SK-N-SH treated with all-trans-retinoic acid at 6 μM for 48 hours (cell line): Measurements from ENCODE around the gene ARHGAP15.

Experiments
- ATAC-seq: fragments of 200-7000 bp; cut with Tn5 transposase; 3 replicates; pipeline ENCODE4 v1.9.1; 2020; ENCODE audit warnings: mild to moderate bottlenecking, moderate library complexity
- ARNTL ChIP-seq: fragments of 450-650 bp; formaldehyde crosslinking; IDR thresholded peaks from 2 replicates; pipeline ENCODE4 v1.5.0; 2020; ENCODE audit warnings: low read depth, mild to moderate bottlenecking, moderate library complexity, borderline replicate concordance
- BACH2 ChIP-seq: fragments of 250-450 bp; sonication (Bioruptor Pico); IDR thresholded peaks from 2 replicates; pipeline ENCODE4 v1.9.0; 2021; ENCODE audit warnings: mild to moderate bottlenecking, borderline replicate concordance
- CSRNP3 ChIP-seq: fragments of 250-450 bp; sonication (Bioruptor Pico); IDR thresholded peaks from 2 replicates; pipeline ENCODE4 v1.5.1; 2021; ENCODE audit warnings: mild to moderate bottlenecking, moderate library complexity
- ISL1 ChIP-seq: fragments of 250-450 bp; sonication (Bioruptor Pico); IDR thresholded peaks from 2 replicates; pipeline ENCODE4 v2.1.2; 2022; ENCODE audit warnings: mild to moderate bottlenecking, moderate library complexity
- OSR1 ChIP-seq: fragments of 250-450 bp; sonication (Bioruptor Pico); IDR thresholded peaks from 2 replicates; pipeline ENCODE4 v1.8.0; 2022; ENCODE audit warnings: moderate library complexity, mild to moderate bottlenecking, inconsistent platforms
- POU6F1 ChIP-seq: fragments of 250-450 bp; sonication (Bioruptor Pico); IDR thresholded peaks from 2 replicates; pipeline ENCODE4 v1.8.0; 2021; ENCODE audit warnings: low read depth, mild to moderate bottlenecking, moderate library complexity, borderline replicate concordance
- PPARA ChIP-seq: fragments of 250-450 bp; sonication (Bioruptor Pico); IDR thresholded peaks from 2 replicates; pipeline ENCODE4 v1.5.0; 2020; ENCODE audit warnings: mild to moderate bottlenecking, borderline replicate concordance
- SNAI2 ChIP-seq: fragments of 250-450 bp; sonication (Bioruptor Pico); IDR thresholded peaks from 2 replicates; pipeline ENCODE4 v1.5.0; 2020; ENCODE audit warnings: mild to moderate bottlenecking, moderate library complexity
- TCF4 ChIP-seq: fragments of 250-450 bp; sonication (Bioruptor Pico); IDR thresholded peaks from 2 replicates; pipeline ENCODE4 v1.8.0; 2021; ENCODE audit warnings: mild to moderate bottlenecking, moderate library complexity, borderline replicate concordance
- TSHZ2 ChIP-seq: fragments of 250-450 bp; sonication (Bioruptor Pico); IDR thresholded peaks from 2 replicates; pipeline ENCODE4 v1.5.0; 2020; ENCODE audit warnings: mild to moderate bottlenecking, moderate library complexity
- ZC3H10 ChIP-seq: fragments of 250-450 bp; sonication (Bioruptor Pico); IDR thresholded peaks from 2 replicates; pipeline ENCODE4 v1.5.1; 2021; ENCODE audit warnings: mild to moderate bottlenecking, moderate library complexity
- ZFP3 ChIP-seq: fragments of 250-450 bp; sonication (Bioruptor Pico); IDR thresholded peaks from 2 replicates; pipeline ENCODE4 v1.5.0; 2020; ENCODE audit warnings: mild to moderate bottlenecking, moderate library complexity
- ZFP30 ChIP-seq: fragments of 450-650 bp; formaldehyde crosslinking; IDR thresholded peaks from 2 replicates; pipeline ENCODE4 v1.5.0; 2022; ENCODE audit warnings: mild to moderate bottlenecking, moderate library complexity
- ZNF70 ChIP-seq: fragments of 450-650 bp; formaldehyde crosslinking; IDR thresholded peaks from 2 replicates; pipeline ENCODE4 v1.5.0; 2020; ENCODE audit warnings: mild to moderate bottlenecking, moderate library complexity
- ZNF8 ChIP-seq: fragments of 450-650 bp; formaldehyde crosslinking; IDR thresholded peaks from 2 replicates; pipeline ENCODE4 v1.5.0; 2020; ENCODE audit warnings: mild to moderate bottlenecking, moderate library complexity
- TF ChIP-seq, protein P1 (sequence below): fragments of 250-450 bp; sonication (Bioruptor Pico); IDR thresholded peaks from 2 replicates; pipeline ENCODE4 v1.5.1; 2020; ENCODE audit warnings: low read depth, mild to moderate bottlenecking, moderate library complexity
- TF ChIP-seq, protein P2 (sequence below): fragments of 250-450 bp; sonication (Bioruptor Pico); IDR thresholded peaks from 2 replicates; pipeline ENCODE4 v1.8.0; 2020; ENCODE audit warnings: mild to moderate bottlenecking, moderate library complexity, borderline replicate concordance

ARHGAP15 gene

DNA sequence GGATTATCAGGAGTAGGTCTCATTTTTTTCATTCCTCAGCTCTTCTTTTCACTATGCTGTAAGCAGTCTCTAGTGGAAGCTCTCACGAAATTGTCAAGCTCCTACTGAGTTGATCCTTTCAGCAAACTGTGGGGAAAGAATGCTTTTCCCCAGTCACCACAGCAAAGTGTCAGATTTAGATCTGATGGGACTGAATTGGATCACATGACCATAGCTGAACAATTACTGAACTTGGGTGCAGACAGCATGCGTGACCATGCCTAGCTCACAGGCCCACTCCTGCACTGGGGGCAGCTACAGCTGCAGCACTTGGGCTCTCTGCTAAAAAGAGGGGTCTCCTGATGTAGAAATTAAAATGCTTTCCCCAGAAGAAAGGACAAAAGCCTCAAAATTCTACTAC is 3.1 kb downstream of the ARHGAP15 start:
- TF ChIP-seq POU6F1: no peak
- no peak for TF ChIP-seq ARNTL (CRISPR knock-in tag)
- TF ChIP-seq PPARA (CRISPR knock-in tag): no peak
- no peak for TF ChIP-seq SNAI2 (CRISPR knock-in tag)
- no peak for TF ChIP-seq ZNF8 (CRISPR knock-in tag)
- no peak for TF ChIP-seq ZC3H10
- TF ChIP-seq ISL1 (CRISPR knock-in tag): no peak
- no peak for TF ChIP-seq TSHZ2 (CRISPR knock-in tag)
- TF ChIP-seq ZFP3 (CRISPR knock-in tag): no peak
- no peak for TF ChIP-seq CSRNP3 (CRISPR knock-in tag)
- TF ChIP-seq ZFP30 (CRISPR knock-in tag): no peak
- no peak for TF ChIP-seq OSR1 (CRISPR knock-in tag)
- no peak for ATAC-seq

GRCh38 chr2:143133783-143134182 is 4.6 kb downstream of the ARHGAP15 start:
- TF ChIP-seq, protein P1, sequence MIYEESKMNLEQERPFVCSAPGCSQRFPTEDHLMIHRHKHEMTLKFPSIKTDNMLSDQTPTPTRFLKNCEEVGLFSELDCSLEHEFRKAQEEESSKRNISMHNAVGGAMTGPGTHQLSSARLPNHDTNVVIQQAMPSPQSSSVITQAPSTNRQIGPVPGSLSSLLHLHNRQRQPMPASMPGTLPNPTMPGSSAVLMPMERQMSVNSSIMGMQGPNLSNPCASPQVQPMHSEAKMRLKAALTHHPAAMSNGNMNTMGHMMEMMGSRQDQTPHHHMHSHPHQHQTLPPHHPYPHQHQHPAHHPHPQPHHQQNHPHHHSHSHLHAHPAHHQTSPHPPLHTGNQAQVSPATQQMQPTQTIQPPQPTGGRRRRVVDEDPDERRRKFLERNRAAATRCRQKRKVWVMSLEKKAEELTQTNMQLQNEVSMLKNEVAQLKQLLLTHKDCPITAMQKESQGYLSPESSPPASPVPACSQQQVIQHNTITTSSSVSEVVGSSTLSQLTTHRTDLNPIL: no peak
- TF ChIP-seq ZNF8 (CRISPR knock-in tag): no peak
- no peak for TF ChIP-seq BACH2
- TF ChIP-seq, protein P2, sequence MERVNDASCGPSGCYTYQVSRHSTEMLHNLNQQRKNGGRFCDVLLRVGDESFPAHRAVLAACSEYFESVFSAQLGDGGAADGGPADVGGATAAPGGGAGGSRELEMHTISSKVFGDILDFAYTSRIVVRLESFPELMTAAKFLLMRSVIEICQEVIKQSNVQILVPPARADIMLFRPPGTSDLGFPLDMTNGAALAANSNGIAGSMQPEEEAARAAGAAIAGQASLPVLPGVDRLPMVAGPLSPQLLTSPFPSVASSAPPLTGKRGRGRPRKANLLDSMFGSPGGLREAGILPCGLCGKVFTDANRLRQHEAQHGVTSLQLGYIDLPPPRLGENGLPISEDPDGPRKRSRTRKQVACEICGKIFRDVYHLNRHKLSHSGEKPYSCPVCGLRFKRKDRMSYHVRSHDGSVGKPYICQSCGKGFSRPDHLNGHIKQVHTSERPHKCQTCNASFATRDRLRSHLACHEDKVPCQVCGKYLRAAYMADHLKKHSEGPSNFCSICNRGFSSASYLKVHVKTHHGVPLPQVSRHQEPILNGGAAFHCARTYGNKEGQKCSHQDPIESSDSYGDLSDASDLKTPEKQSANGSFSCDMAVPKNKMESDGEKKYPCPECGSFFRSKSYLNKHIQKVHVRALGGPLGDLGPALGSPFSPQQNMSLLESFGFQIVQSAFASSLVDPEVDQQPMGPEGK (CRISPR knock-in tag): no peak
- no peak for ATAC-seq

DNA sequence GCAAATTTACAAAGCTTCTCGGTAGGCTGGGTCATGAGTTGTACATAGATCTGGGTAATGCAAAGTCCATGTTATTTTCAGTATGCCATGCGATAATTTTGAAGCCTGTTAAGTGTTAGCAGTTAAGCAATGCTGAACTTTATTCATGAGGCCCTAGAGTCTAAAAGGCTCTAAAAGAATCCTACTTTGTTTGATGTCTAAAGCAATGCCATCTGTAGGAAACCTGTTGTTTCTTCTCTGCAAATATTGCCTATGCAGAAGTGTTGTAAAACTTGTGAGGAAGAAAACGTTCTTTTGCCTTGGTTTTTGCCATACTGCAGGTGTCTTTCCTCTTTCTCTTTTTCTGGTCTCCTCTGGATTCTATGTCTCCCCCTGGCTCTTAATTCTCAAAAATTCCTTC is 9.1 kb downstream of the ARHGAP15 start:
- TF ChIP-seq TCF4 (CRISPR knock-in tag) (no peak), CSRNP3 (CRISPR knock-in tag) (no peak), SNAI2 (CRISPR knock-in tag) (no peak), ZNF70 (CRISPR knock-in tag) (no peak), ISL1 (CRISPR knock-in tag) (no peak)
- TF ChIP-seq, protein P1: no peak

More for the DNA sequence above, 9.1 kb downstream of the ARHGAP15 start:
- no peak for ATAC-seq
